Measurements from ENCODE around the gene KCTD12. TPM values are rescaled to one million over a fixed set of nuclear protein-coding genes. Genes with fewer than 3 reads are reported as not detected.
"Not testable (repeated sequence)": the region's sequence is repeated elsewhere in the genome, so short reads cannot be mapped to it uniquely, and the experiment has no call there.

Gene KCTD12
- polyA plus RNA-seq, result 10 to 100 TPM in 2 of 3 donors, 1 to 10 TPM in 1; 6.4 to 67.1 (median 40.9) TPM

DNA sequence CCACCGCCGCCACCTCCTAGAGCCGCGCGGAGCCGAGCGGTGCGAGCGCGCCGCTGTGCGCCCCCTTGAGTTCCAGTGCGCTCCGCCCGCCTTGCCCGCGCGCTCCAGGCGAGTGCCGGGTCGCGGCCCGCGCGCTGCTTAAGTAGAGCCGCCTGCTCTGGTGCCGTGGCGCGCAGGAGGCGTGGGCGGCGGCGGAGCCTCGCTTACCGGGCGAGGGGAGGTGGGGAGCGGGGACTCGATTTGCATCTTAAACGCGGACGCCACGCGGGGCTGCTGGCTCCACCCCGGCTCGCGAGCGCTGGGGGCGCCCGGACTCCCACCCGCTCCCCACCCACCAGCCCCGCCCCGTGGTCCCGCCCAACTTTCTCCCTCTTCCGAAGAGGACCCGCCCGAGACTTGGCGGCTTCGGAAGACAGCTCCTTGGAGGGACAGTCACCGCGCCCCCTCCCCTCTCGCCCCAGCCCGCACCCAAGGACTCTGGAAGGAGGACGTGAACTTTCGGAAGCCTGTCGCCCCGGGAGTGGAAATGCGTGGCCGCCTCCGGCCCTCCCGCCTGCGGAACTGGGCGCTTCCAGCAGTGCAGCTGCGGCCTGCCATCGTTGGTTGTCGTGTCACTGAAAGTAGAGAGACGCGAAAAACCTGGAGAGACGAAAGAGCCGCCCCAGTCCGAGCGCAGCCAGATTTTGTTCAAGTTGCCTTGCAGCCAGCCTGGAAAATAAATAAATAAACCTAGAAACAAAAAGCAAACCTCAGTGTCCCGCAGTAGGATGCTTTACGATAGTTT is at the start of gene KCTD12:
KCTD12 (minus strand) TSS at position 114 of the 784 bp plus-strand sequence. CDS start 257 bp downstream, outside the sequence.
- H3K27ac ChIP-seq (ENCODE audit: low read depth, low read length), result peak within 1 kb of the TSS; percentile 88
- WGBS, 3 donors, result 0 to 1% (median 1%) methylated on average over 42 to 83 of the region's 83 CpGs

GRCh38 chr13:76934671-76935070 is 48.5 kb upstream of the KCTD12 start:
- WGBS, 3 donors, result 94 to 100% (median 98%) methylated on average over 1 of the region's 1 CpG

DNA sequence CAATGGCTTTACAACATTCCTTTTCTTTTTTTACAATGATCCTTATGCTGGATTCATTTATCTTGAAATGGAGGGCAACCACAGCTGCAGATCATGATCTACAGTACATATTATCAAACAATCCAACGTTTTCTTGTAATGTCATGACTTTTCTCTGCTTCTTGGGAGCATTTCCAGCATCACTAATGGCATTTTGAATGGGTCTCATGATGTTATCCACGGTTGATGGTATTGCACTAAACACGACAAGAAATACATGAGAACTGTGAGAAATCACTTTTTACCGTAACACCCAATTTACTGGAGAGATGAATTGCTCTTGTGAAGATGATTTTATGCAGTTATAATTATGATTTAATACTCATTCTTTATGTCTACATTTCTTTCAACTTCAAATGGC is 45.9 kb upstream of the KCTD12 start:
- no peak overlapping the region for H3K27ac ChIP-seq (ENCODE audit: low read depth, low read length)
- 47 to 83% (median 79%) methylated on average over 4 of the region's 4 CpGs for WGBS, 3 donors

More at GRCh38 chr13:76934671-76935070, 48.5 kb upstream of the KCTD12 start:
- no peak overlapping the region for H3K27ac ChIP-seq (ENCODE audit: low read depth, low read length)

DNA sequence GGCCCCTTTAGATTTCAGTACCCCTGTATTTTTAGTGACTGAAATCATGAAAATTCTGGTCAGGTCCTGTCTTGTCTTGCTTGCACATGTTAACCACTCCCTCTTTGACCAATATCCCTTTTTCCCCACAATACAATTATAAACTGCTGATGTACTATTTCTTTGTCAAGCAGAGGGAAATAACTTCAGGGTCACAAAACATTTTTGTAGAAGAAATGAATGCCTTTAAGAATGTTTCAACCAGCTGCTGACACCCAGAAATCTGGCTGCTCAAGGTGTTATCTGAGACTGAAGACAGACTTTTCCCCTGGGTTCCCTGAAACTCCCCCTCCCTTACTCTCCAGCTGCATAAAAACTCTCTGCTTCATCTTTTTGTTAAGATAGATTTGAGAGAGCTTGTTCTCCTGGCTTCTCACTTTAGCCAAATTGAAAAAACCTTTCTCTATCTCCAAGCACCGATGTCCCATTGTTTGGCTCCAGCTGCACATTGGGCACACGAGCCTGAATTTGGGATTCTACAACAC is 43.7 kb upstream of the KCTD12 start:
- WGBS, 3 donors, result 66 to 80% (median 78%) methylated on average over 2 of the region's 2 CpGs
- H3K27ac ChIP-seq (ENCODE audit: low read depth, low read length), result no peak overlapping the region

DNA sequence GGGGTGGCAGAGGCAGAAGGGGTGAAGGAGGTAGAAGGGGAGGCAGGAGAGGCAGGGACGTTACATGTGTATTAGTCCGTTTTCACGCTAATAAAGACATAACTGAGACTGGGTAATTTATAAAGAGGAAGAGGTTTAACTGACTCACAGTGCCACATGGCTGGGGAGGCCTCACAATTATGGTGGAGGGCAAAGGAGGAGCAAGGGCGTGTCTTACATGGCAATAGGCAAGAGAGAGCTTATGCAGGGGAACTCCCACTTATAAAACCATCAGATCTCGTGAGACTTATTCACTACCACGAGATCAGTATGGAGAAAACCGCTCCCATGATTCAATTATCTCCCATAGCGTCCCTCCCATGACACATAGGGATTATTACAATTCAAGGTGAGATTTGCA is 43.1 kb upstream of the KCTD12 start:
- no peak overlapping the region for H3K27ac ChIP-seq (ENCODE audit: low read depth, low read length)
- WGBS, 3 donors, result 87 to 90% (median 89%) methylated on average over 8 of the region's 8 CpGs

GRCh38 chr13:76928456-76928855 is 42.3 kb upstream of the KCTD12 start:
- no peak overlapping the region for H3K27ac ChIP-seq (ENCODE audit: low read depth, low read length)
- WGBS, 3 donors, result 79 to 90% (median 82%) methylated on average over 3 of the region's 3 CpGs

DNA sequence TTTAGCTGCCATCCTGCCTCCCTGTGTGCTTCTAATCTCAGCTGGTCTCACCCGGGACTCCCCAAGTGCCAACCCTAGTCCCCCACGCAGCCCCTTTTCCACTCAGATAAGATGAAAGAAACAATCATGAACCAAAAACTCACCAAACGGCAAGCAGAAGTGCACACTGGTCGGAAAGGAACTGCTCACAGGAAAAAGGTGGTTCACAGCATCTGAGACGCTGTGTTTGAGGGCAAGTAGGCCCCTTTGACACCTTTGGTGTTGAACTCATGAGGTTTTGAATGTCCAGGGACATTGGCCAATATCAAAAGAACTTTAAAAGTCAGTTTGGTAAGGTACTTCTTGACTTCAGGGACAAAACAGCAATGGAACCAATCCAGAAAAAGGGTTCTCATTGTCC is 41.8 kb upstream of the KCTD12 start:
- H3K27ac ChIP-seq (ENCODE audit: low read depth, low read length), result no peak overlapping the region
- WGBS, 3 donors, result 66 to 84% (median 77%) methylated on average over 5 of the region's 5 CpGs

- 54 to 82% (median 63%) methylated on average over 1 of the region's 1 CpG for WGBS, 3 donors
- H3K27ac ChIP-seq (ENCODE audit: low read depth, low read length), result no peak overlapping the region
Measured at GRCh38 chr13:76925115-76925514, 38.9 kb upstream of the KCTD12 start.

DNA sequence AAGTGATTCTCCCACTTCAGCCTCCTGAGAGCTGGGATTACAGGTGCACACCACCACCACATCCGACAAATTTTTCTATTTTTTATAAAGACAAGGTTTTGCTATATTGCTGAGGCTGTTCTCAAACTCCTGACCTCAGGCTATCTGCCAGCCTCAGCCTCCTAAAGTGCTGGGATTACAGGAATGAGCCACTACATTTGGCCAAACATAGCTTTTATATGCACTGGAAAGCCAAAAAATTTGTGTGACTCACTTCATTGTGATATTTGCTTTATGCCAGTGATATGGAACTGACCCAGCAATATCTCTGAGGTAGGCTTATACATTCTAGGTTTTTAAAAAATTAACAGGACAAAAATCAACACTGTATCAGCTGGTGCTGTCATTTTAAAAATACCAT is 35.3 kb upstream of the KCTD12 start:
- WGBS, 3 donors, result 88 to 96% (median 93%) methylated on average over 1 of the region's 1 CpG

GRCh38 chr13:76917755-76918481 is 31.7 kb upstream of the KCTD12 start:
- not testable (repeated sequence) for H3K27ac ChIP-seq (ENCODE audit: low read depth, low read length)
- WGBS, 3 donors, result 65 to 83% (median 75%) methylated on average over 12 of the region's 12 CpGs

More for the DNA sequence above, 35.3 kb upstream of the KCTD12 start:
- no peak overlapping the region for H3K27ac ChIP-seq (ENCODE audit: low read depth, low read length)

GRCh38 chr13:76917095-76917494 is 30.9 kb upstream of the KCTD12 start:
- WGBS, 3 donors, result 44 to 79% (median 73%) methylated on average over 1 of the region's 1 CpG
- H3K27ac ChIP-seq (ENCODE audit: low read depth, low read length), result no peak overlapping the region

DNA sequence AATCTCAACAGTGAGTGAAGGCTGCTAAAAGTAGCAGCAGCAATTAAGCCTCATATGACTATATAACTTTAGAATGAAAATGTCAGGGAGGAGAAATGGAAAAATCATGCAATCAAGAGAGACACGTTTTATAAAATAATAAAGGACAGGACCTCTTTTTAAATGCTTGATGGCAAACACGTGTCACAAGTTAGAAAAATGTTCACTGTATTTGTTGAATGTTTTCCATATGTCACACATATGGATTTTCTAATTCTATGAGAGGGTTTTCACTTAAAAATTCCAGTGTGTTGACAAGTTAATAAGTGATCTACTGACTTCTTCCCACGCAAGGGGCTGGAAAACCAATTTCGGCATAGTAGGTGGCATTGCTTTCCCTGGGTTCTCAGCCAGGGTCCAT is 27.7 kb upstream of the KCTD12 start:
- WGBS, 3 donors, result 54 to 87% (median 86%) methylated on average over 4 of the region's 4 CpGs
- no peak overlapping the region for H3K27ac ChIP-seq (ENCODE audit: low read depth, low read length)

- H3K27ac ChIP-seq (ENCODE audit: low read depth, low read length), result no peak overlapping the region
- 90 to 92% (median 91%) methylated on average over 3 of the region's 3 CpGs for WGBS, 3 donors
Measured at GRCh38 chr13:76912476-76912875, 26.3 kb upstream of the KCTD12 start.

GRCh38 chr13:76904507-76904906 is 18.3 kb upstream of the KCTD12 start:
- WGBS, 3 donors, result 60 to 70% (median 62%) methylated on average over 2 of the region's 2 CpGs
- no peak overlapping the region for H3K27ac ChIP-seq (ENCODE audit: low read depth, low read length)

DNA sequence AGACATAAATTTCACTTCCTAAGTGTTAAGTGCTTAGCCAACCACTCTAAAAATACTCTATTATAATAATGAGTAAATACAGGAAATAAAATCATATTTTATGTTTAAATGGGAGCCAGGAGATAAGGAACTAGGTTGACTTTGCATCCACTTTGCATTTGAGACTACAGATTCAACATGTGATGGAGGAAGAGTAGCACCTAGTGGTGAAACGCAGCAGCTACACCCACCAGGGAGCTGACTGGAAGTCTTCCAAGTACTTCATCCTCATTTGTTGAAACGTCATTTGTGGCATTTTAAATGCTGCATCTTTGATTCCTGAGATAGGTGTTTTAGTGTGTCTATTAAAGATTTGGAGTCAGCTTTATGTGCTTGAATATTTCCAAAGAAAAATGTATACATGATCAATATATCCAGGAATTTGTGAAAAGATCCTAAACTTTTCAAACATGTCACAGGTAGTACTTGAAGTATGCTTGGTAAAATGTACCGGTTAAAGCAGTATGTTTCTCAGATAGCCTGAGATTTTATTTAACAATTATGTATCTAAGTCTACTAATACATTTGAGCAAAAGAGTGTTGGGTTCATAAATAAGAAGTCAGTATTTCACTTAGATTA is 17.4 kb upstream of the KCTD12 start:
- 18 to 25% (median 23%) methylated on average over 3 of the region's 3 CpGs for WGBS, 3 donors
- H3K27ac ChIP-seq (ENCODE audit: low read depth, low read length), result no peak overlapping the region

- H3K27ac ChIP-seq (ENCODE audit: low read depth, low read length), result not testable (repeated sequence)
- WGBS, 3 donors, result 88 to 94% (median 90%) methylated on average over 4 of the region's 4 CpGs
Measured at GRCh38 chr13:76899066-76899465, 12.9 kb upstream of the KCTD12 start.

DNA sequence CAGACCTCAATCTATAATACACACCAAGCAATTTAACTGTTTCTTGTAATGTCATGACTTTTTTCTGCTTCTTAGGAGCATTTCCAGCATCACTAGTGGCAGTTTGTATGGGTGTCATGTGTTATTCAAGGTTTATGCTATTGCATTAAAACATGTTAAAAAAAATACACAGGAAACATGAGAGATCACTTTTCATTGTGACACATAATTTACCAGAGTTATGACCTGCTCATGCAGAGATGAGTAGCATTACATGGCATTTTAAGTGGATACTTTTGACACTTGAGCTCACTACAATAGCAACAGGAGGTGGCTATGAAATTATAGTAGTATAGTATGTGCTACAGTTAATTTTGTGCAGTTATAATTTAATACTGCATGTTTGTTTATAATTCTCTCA is 11.0 kb upstream of the KCTD12 start:
- H3K27ac ChIP-seq (ENCODE audit: low read depth, low read length), result not testable (repeated sequence)

GRCh38 chr13:76894401-76895110 is 8.4 kb upstream of the KCTD12 start:
- 37 to 45% (median 43%) methylated on average over 2 of the region's 2 CpGs for WGBS, 3 donors
- no peak overlapping the region for H3K27ac ChIP-seq (ENCODE audit: low read depth, low read length)

Measured in adipose tissue (tissue), 3 donors.